Spinal cord (tissue), 10 donors: ENCODE results near the gene MRPS5. TPM values are rescaled to one million over a fixed set of nuclear protein-coding genes. Genes with fewer than 3 reads are reported as not detected.
A peak's percentile ranks its signal among the peaks of the same experiment; 100 is the strongest.
"Not testable (repeated sequence)": the region's sequence is repeated elsewhere in the genome, so short reads cannot be mapped to it uniquely, and the experiment has no call there.

Source experiments
- DNase-seq, 6 donors: peaks; one replicate each; pipeline versions ENCODE4 v3.0.0 to v3.0.0-alpha.2; 2013 to 2015; ENCODE audit warnings: low spot score in 6 of 6, low read depth in 4 of 6
- H3K27ac ChIP-seq: one replicate; pipeline ENCODE4 v1.5.1; 2013; ENCODE audit warnings: low read depth, low read length, control low read depth
- H3K27me3 ChIP-seq: one replicate; pipeline ENCODE4 v1.6.1; 2013; ENCODE audit warnings: low read length; ENCODE audit not compliant: control insufficient read depth, insufficient read depth
- H3K36me3 ChIP-seq: one replicate; pipeline ENCODE4 v1.6.1; 2013; ENCODE audit warnings: low read length; ENCODE audit not compliant: control insufficient read depth, insufficient read depth
- H3K4me1 ChIP-seq: one replicate; pipeline ENCODE4 v1.6.1; 2013; ENCODE audit warnings: low read length; ENCODE audit not compliant: control insufficient read depth, insufficient read depth
- H3K4me3 ChIP-seq: one replicate; pipeline ENCODE4 v1.5.1; 2013; ENCODE audit warnings: low read depth, low read length, control low read depth
- H3K9me3 ChIP-seq: one replicate; pipeline ENCODE4 v1.6.1; 2013; ENCODE audit warnings: low read length; ENCODE audit not compliant: control insufficient read depth, insufficient read depth
- WGBS: methylation state at CpG from one replicate; pipeline ENCODE4 v1.1.5; 2013; ENCODE audit warnings: missing lambda C conversion rate; ENCODE audit not compliant: insufficient coverage; 5-methylcytosine and 5-hydroxymethylcytosine counted together
- polyA plus RNA-seq, 2 donors: library from polyadenylated mRNA; unstranded; fragments of 120-200 nt; gene quantifications; one replicate each; pipeline ENCODE4 v1.2.1, GENCODE V29; 2013; ENCODE audit not compliant: insufficient read length in 2 of 2
- total RNA-seq, 2 donors: library from RNA; depleted of rRNA in 1 of 2; stranded (reverse); fragments of 120-200 nt in 1 of 2; fragments of >200 nt in 1 of 2; gene quantifications; one replicate each; pipeline versions ENCODE4 v1.2.3 to v1.2.4, GENCODE V29; 2013 to 2014
- donor health status: healthy.

MRPS5 gene
- total and polyA plus RNA-seq, 4 donors = 53.0 to 86.6 (median 62.9) TPM

DNA sequence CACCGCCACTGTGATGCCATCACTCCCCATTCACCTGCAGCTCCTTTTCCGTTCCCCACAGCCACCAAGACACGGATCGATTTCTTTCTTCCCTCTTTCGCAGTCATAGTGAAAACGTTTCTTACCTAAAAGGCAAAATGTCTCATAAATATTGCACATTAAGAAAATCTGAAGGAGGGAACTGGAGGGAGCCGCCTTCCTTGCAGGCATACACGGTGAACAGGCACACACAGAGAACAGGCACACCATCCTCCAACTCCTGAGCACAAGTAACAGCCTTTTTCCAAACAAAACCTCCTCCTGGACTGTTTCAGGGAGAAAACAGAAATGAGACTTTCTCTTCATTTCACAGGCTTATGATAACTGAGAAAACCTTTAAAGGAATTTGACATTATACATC is 17.0 kb downstream of the MRPS5 start:
- no peak overlapping the region for H3K4me3 ChIP-seq
- no peak overlapping the region for H3K27ac ChIP-seq
- DNase-seq = no peak
- WGBS = 100% methylated on average over 4 of the region's 8 CpGs
- no peaks in the 10 kb centered on the region for H3K27me3 ChIP-seq
- H3K4me1 ChIP-seq = no peaks in the 10 kb centered on the region
- no peaks in the 10 kb centered on the region for H3K9me3 ChIP-seq
- peaks cover 32% of the 10 kb centered on the region for H3K36me3 ChIP-seq

DNA sequence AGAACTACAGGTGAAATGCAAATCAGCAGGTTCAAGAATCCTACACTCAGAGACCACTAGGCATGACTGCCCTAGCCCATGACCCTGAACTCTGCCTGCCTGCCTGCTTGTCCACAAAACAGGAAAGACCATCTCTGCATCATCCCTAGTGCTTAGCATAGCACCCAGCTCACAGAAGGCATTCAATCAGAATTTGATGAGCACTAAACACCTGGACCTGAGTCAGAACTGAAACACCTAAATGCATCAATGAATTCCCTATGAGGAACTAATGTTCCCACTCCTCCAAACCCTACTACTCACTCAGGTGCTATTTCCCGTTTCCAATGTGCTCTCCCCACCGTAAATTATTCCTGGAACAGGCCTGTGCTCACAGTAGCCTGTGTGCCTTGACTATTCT is 21.7 kb downstream of the MRPS5 start:
- H3K9me3 ChIP-seq = no peaks in the 10 kb centered on the region
- peaks cover 12% of the 10 kb centered on the region for H3K36me3 ChIP-seq
- 92% methylated on average over 2 of the region's 2 CpGs for WGBS
- DNase-seq = no peak
- H3K27ac ChIP-seq = no peak overlapping the region
- H3K27me3 ChIP-seq = no peaks in the 10 kb centered on the region
- H3K4me3 ChIP-seq = no peak overlapping the region
- no peaks in the 10 kb centered on the region for H3K4me1 ChIP-seq

DNA sequence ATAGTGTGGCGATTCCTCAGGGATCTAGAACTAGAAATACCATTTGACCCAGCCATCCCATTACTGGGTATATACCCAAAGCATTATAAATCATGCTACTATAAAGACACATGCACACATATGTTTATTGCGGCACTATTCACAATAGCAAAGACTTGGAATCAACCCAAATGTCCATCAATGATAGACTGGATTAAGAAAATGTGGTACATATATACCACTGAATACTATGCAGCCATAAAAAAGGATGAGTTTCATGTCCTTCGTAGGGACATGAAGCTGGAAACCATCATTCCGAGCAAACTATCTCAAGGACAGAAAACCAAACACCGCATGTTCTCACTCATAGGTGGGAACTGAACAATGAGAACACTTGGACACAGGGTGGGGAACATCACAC is 23.3 kb downstream of the MRPS5 start:
- no CpG with 5 or more reads among the region's 5 CpGs for WGBS
- not testable (repeated sequence) for H3K4me1 ChIP-seq

DNA sequence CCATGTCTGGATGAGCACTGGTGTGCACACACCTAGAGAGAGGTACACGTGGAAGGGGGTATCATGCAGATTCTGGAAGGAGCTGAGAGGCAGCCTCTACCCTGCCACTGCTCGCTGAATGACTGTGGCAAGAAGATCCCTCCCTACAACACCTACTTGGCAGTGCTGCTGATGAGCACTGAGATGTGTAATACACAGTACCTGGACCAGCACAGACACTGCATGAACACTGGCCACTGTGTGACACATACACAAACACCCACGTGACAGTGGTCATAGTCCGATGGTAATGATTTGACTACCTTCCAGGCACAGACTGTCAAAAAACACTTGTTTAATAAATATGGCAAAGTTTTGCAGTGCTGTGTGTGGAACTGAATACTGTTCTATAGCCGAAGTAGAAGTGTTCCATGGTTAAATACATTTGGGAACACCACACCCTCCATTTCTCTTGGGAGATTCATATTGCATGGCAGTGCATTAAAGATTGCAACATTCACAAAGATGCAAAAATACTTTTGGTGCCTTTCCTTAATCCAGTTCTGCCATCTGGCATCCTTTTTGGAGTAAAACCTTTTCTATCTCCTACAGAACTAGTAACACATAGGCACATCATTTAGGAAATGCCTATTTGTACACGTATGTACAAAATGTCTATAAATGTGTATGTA is 29.6 kb downstream of the MRPS5 start:
- Histone ChIP-seq H3K27ac (no peak overlapping the region), H3K9me3 (no peaks in the 10 kb centered on the region), H3K27me3 (no peaks in the 10 kb centered on the region), H3K4me3 (no peak overlapping the region), H3K36me3 (peaks cover 37% of the 10 kb centered on the region), H3K4me1 (no peaks in the 10 kb centered on the region)
- no peak for DNase-seq
- WGBS = 100% methylated on average over 1 of the region's 6 CpGs

More for the DNA sequence above, 23.3 kb downstream of the MRPS5 start:
- H3K4me3 ChIP-seq, H3K9me3 ChIP-seq, H3K27ac ChIP-seq, H3K27me3 ChIP-seq, DNase-seq, H3K36me3 ChIP-seq: not testable (repeated sequence)

DNA sequence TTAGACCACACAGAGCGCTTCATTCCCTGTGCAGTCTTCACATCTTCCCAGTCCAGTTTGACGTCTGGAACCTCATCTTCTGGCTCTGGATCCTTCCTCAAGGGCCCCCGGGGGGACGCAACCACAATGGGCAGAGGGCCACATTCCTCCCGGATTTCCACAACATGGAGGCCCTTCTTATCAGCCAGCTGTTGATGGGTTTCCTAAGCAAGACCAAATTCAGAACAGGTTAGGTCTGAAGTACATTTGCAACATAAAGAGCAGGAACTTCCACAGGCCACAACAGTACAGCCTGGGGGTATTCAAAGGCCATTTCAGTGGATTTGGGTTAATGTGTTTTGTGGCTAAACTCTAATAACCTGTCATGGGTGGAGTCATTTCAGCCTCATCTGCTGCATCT is 34.2 kb downstream of the MRPS5 start:
- no peak for DNase-seq
- H3K4me1 ChIP-seq = no peaks in the 10 kb centered on the region
- H3K27me3 ChIP-seq = no peaks in the 10 kb centered on the region
- H3K27ac ChIP-seq = no peak overlapping the region
- no peak overlapping the region for H3K4me3 ChIP-seq
- peaks cover 43% of the 10 kb centered on the region for H3K36me3 ChIP-seq
- H3K9me3 ChIP-seq = no peaks in the 10 kb centered on the region
- 96% methylated on average over 5 of the region's 5 CpGs for WGBS

DNA sequence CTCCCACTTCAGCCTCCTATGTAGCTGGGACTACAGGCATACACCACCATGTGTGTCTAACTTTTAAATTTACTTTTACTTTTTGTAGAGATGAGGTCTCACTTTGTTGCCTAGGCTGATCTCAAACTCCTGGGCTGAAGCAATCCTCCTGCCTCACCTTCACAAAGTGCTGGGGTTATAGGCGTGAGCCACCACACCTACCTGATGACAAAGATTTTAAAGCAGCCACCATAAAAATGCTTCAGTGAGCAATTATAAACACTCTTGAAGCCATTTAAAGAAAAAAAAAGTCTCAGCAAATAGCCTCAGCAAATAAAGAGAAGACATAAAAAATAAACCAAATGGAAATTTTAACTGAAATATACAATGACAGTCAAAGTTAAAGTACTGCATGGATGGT is 35.6 kb downstream of the MRPS5 start:
- DNase-seq = no peak
- no peaks in the 10 kb centered on the region for H3K9me3 ChIP-seq
- H3K4me3 ChIP-seq = no peak overlapping the region
- H3K36me3 ChIP-seq = peaks cover 35% of the 10 kb centered on the region
- no peaks in the 10 kb centered on the region for H3K4me1 ChIP-seq
- WGBS = no CpG with 5 or more reads among the region's 1 CpG
- H3K27ac ChIP-seq = no peak overlapping the region
- no peaks in the 10 kb centered on the region for H3K27me3 ChIP-seq

DNA sequence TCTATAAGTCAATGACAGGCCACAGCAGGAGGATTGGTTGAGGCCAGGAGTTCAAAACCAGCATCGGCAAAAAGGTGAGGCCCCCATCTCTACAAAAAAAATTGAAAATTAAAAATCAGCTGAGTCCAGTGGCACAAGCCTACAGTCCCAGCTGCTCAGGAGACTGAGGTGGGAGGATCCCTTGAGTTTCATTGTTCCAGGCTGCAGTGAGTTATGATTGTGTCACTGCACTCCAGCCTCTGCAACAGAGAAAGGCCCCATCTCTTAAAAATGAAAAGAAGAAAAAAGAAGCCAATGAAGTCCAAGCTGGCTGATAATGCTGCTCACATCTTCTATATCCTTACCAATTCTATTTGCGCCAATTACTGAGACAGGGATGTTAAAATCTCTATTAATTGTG is 39.1 kb downstream of the MRPS5 start:
- WGBS = no CpG with 5 or more reads among the region's 2 CpGs
- no peak for DNase-seq
- Histone ChIP-seq H3K4me3 (no peak overlapping the region), H3K9me3 (no peaks in the 10 kb centered on the region), H3K36me3 (peaks cover 17% of the 10 kb centered on the region), H3K4me1 (no peaks in the 10 kb centered on the region), H3K27ac (no peak overlapping the region), H3K27me3 (peaks cover 1% of the 10 kb centered on the region)

DNA sequence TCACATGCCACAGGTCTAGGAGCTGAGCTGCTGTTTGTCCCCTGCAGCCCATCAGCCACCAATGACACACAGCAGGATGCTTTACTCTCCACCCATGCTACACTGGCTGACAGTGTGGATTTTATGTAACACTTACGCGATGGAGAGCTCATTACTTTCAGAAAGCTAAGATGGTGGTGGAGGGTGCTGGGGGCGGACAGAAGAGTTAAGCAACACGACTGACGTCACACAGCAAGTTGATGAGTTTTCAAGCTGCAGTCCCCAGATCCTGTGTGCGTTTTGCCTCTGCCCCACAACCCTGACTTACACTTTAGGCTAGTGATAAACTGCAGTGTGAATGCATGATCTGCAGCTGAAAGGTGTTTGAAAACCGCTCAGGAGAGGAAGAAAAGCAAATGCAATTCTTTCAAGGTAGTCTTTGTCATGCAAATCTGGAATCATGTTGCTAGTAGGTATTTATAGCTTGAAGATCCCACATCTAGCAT is 42.4 kb downstream of the MRPS5 start:
- no peak overlapping the region for H3K27ac ChIP-seq
- H3K27me3 ChIP-seq = peaks cover 11% of the 10 kb centered on the region
- no peaks in the 10 kb centered on the region for H3K36me3 ChIP-seq
- H3K4me3 ChIP-seq = no peak overlapping the region
- peaks cover 12% of the 10 kb centered on the region for H3K4me1 ChIP-seq
- no CpG with 5 or more reads among the region's 7 CpGs for WGBS
- H3K9me3 ChIP-seq = no peaks in the 10 kb centered on the region
- no peak for DNase-seq

DNA sequence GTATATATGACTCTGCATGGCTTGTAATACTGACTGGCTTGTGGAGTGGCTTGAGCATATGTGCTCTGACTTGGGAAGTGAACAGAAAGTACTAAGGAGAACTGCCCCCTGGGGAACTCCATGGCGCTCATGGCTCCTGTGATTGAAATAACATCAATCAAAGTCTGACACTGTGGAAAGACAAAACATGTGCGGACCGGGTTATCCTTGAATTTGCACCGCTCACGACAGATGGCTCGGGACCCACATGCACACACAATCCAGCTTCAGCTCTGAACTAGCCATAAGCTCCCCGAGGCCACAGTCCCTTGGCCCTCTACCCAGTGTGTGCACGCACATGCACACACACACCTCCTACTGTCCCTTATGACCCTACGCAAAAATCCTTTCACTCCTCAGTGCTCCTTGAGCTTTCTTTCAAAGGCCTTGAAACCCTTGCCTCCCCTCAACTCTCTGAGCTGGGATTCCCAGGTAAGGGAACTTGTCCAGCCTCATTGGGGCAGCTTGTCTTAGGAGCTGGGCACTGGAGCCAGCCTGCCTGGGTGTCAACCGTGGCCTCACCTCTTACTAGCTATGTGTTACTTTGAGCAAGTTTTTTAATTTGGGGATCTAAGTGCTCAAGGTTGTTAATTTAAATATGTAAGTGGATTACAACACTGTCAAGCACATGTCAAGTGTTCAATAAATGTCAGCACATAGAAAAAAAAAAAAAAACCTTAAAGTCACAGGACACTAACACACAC is 43.6 kb downstream of the MRPS5 start:
- 35% methylated on average over 8 of the region's 10 CpGs for WGBS
- Histone ChIP-seq H3K27me3 (peaks cover 11% of the 10 kb centered on the region), H3K27ac (no peak overlapping the region), H3K4me3 (no peak overlapping the region), H3K4me1 (peaks cover 17% of the 10 kb centered on the region), H3K9me3 (no peaks in the 10 kb centered on the region), H3K36me3 (no peaks in the 10 kb centered on the region)
- peak in 1 of 6 donors; percentile 50 for DNase-seq

DNA sequence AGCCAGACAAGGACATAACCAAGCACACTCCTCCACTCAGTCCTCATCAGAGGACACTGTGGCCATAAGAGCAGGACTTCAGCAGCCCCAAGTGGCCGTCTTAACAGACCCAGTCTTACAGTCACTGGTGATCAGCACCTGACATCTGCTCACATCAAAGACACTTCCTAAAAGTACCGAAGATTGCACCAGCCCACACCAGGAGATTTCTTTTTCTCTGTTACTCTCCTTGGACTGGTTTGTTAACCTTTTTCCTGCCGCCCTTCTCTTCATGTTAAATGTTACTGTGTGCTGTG is 44.1 kb downstream of the MRPS5 start:
- Histone ChIP-seq H3K4me1 (peaks cover 17% of the 10 kb centered on the region), H3K9me3 (no peaks in the 10 kb centered on the region), H3K27me3 (peaks cover 11% of the 10 kb centered on the region), H3K27ac (no peak overlapping the region), H3K36me3 (no peaks in the 10 kb centered on the region), H3K4me3 (no peak overlapping the region)
- peak in 1 of 6 donors; percentile 15 for DNase-seq
- WGBS = 22% methylated on average over 1 of the region's 3 CpGs
